NCI-H1092 treated with DMSO at 0.1 percent for 48 hours (cell line): Measurements from ENCODE around the gene ROBO3.

Experiments used
- DNase-seq: peaks from one replicate; lab custom pipeline; 2025; lab: John Stamatoyannopoulos, UW

Gene ROBO3

DNA sequence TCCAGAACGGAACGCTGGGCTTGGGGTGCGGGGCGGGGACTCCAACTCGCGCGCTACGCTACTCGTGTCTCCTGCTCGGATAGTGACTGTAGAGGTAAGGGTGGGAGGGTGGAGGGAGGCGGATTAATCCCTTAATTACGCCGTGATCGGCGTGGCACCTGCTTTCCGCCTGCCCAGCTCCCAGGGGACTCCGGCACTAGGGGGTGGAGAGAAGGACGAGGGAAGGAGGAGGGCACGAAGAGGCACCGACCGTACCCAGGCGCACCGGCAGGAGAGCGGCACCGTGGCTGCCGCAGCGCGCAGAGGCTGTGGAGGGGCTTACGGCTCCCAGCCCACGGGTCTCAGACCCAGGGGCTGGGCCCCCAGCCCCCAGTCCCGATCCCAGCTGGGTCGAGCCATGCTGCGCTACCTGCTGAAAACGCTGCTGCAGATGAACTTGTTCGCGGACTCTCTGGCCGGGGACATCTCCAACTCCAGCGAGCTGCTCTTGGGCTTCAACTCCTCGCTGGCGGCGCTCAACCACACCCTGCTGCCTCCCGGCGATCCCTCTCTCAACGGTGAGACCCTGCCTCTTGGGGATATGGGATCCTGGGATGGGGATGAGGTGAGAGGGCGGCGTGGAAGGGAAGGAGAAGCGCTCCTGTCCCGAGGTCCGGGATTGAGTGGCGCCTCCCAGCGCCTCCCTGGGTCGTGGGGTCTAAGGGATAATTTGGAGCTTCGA, at the start of gene ROBO3:
Gene ROBO3, plus strand, starts transcription at position 252 of the 721 bp plus-strand sequence. Its CDS starts 146 bp downstream, at position 398.
- DNase-seq, result peak; percentile 22

DNA sequence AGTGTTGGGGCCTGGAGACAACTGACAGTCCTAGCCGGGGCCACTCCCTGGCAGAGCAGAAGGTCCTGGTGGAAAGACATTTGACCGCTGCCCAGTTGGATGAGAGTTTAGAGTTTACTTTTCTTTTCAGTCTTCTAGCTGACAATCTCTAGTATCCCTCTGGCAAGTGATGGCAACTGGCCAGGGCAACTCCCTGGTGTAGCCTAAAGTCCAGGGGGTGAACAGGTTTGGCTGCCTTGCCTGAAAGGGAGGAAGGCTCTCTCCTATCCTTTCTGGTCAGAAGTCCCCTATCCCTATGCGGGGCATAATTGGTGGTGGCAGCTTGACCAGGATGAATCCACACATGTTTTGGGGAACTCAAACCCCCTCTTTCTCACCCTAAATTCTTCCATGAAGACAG, 48.2 kb upstream of the ROBO3 start:
- no peak for DNase-seq

GRCh38 chr11:124821995-124822730, 43.1 kb upstream of the ROBO3 start:
- DNase-seq, result no peak

DNA sequence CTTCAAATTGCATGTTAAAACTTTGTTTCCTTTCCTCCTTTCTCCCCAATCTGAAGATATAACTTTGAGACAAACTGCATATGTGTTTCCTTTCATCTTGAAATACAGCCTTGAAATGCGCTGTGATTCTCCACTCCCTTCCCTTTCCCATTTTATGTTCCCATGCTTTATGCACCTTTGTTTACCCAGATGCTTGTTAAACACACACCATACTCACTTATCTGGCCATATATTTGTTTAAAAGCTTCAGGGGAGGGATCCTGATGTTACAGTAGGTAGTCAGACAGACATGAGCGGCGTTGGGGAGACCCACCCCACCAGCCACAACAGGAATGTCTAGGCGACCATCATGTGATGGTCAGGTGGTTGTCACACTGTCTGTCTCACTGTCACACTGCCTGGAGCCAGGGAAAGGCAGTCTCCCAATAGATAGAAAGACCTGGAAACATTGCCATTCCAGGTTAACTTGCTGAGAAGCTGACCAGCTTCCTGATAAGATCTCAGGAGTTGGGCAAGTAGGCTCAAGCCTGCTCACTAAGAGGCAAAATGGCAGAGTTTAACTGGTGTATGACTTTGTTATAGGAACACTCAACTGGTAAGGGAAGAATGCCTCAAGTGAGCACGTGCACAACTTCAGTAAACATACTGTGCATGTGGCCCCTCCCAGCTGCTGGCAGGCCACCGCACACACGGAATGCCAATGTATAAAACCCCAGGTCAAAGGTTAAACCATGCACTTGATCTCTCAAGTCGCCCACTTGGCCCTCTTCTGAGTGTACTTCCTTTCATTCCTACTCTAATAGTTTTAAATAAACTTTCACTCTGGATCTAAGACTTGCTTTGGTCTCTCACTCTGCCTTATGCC, 41.5 kb upstream of the ROBO3 start:
- no peak for DNase-seq

DNA sequence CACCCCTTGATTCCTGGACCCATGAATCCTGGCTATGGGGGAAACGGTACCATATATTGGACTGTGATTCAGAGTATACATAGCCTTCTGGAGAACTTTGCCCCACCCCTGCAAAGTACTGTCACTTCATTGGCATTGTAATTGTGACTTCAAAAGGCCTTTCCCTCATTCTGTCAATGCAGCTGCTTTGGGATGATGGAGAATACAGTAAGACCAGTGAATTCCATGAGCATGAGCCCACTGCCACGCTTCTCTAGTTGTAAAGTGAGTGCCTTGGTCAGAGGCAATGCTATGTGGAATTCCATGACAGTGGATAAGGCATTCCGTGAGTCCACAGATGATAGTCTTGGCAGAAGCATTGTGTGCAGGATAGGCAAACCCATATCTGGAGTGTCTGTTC, 39.4 kb upstream of the ROBO3 start:
- DNase-seq, result no peak

- DNase-seq, result no peak
These were observed 35.2 kb upstream of the ROBO3 start for GRCh38 chr11:124829986-124830385.

- DNase-seq, result no peak
These were observed 34.5 kb upstream of the ROBO3 start for GRCh38 chr11:124830749-124831148.

- DNase-seq, result no peak
These were observed 33.3 kb upstream of the ROBO3 start for GRCh38 chr11:124831897-124832296.

DNA sequence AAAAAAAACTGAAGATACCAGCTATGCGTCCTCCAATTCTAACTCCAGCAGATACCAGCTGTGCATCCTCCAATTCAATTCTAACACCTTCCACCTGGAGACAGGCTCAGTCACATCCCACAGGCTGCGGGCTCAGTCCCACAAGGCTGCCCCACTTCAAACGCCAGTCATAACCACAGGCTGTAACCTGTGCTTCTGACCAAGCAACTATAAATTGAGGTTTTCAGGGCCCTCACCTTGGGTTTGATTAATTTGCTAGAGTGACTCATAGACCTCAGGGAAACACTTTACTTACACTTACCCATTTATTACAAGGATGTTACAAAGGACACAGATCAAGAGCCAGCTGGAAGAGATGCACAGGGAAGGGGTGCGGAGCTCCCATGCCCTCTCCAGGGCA, 32.7 kb upstream of the ROBO3 start:
- no peak for DNase-seq

DNA sequence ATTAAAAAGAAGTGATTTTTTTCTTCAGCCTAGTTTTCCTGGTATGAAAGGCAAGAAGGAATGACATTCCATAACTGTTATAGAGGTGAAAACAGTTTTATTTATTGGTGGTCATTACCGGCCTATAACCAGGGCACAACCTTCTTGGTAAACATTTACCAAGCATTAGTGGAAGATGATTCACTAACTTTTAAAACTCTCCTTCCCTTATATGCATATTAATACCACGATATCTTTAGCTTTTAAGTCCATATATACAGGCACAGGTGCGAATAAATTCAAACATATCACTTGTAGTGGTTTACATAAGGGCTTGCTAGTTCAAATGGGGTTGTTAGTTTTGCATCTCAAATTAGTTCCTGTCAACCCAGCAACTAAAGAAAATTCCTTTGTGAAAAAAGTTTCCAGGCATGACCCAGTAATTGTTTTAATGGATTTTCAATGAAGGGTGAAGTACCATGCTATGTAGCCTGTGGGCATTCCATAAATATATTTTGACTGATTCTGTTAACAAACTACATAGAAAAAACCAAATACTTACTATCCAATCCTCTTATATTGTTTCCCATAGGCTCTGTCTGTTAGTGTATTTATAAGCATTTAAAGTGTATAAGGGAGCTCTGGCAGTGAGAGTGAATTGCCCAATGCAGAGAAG, 30.6 kb upstream of the ROBO3 start:
- no peak for DNase-seq

GRCh38 chr11:124835918-124836317, 29.3 kb upstream of the ROBO3 start:
- DNase-seq, result no peak

DNA sequence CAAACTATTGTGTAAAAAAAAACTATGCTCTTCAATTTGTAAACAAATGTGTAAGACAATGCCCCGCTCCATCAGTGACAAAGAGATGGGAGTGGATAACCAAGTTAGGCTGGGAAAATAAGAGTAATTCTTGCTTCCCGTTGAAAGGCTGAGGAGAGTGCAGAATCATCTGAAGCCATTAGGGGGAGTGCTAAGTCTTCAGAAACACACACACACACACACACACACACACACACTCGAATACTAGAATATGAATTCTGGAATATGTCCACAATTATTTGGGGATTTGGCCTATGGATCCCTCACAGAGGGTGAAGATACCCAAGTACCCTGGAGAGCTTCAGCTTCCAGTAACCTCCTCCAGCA, 27.8 kb upstream of the ROBO3 start:
- peak; percentile 79 for DNase-seq

DNA sequence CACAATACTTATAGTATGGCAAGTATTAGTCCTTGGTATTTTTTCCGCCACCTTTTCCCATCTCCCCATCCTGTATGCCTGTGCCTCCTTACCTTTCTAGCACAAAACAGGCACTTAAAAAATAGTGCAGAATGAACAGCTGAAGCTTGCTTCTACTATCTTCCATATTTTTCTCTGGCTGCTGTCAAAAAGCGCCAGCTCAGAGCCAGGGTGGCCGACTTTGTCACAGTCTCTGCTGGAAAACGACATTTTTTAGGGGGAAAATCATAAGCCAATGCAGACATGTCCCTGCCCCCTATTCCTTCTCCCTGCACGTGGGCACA, 26.5 kb upstream of the ROBO3 start:
- no peak for DNase-seq

DNA sequence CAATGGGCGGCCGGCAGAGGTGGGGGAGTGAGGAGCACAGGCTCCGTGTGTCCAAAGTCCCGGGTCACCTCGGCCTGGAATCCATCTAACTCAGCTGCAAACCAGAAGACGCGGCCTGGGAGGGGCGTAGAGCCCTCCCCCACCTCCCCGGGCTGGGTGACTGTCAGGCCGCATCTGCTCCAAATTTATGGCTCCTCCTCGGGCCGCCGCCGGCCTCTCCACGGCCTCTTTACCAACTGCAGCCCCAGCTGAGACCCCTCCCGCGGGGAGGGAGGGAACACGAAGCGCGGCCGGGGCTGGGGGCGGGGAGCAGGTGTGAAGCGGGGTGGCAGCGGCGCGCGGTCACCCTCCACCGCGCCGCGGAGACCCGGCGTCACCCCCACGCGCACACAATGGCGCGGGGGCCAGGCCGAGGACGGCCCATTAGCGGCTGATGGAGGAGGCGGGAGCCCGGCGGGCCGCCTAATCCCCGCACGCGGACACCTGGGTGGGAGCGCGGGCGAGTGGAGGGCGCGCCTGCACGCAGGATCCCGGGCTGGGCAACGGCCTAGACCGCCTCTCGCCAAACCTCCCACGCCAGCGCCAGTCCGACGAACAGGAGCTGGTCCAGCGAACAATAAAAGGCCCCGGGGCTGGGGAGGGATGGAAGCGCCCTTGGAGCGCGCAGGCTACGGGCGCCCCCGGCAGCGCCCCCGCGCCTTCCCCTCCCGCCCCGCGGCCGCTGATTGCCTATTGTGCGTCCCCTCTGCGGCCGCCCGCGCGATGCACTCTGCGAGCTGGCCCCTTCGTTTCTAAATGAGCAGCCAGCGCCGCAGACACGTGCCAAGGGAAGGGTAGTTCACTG, 25.9 kb upstream of the ROBO3 start:
- DNase-seq, result peak; percentile 41

DNA sequence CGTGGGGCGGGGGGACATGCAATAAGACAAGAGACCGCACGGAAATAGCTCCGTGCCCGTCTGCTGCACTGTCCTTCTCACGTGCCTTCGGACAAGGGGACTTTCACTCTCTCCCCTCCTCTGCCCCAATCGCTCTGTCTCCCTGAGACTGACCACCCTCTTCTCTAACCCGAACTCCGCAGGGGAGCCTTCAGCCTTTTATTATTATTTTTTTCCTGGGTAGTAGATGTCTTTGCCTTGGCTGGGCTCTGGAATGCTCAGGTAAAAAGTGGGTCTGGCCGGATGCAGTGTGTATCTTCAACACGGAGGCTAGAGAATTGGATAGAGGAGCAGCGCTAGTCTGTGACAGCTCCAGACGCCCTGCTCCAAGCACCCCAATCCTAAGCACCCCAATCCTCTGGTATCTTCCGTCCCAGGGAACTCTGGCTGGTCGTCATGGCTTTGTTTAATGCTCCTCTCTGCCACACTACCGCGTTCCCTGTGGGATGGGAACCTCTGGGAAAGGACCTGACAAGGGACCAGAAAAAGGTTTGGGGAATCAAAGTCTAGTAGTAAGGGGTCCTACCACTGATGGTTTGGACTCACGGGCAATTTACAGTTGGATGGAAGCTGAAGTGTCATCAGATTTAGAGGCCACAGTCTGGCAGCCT, 25.1 kb upstream of the ROBO3 start:
- no peak for DNase-seq

- DNase-seq, result no peak
These were observed 24.6 kb upstream of the ROBO3 start for GRCh38 chr11:124840666-124841065.

- no peak for DNase-seq
These were observed 24.0 kb upstream of the ROBO3 start for GRCh38 chr11:124841201-124841600.

- peak; percentile 15 for DNase-seq
These were observed 23.4 kb upstream of the ROBO3 start for GRCh38 chr11:124841840-124842239.

- no peak for DNase-seq
These were observed 22.9 kb upstream of the ROBO3 start for GRCh38 chr11:124842305-124842704.

- DNase-seq, result no peak
These were observed 21.7 kb upstream of the ROBO3 start for GRCh38 chr11:124843616-124843910.

GRCh38 chr11:124844664-124845079, 20.6 kb upstream of the ROBO3 start:
- DNase-seq, result no peak
